Tibial nerve (tissue), 4 donors: ENCODE measurements around the gene ELAPOR1. TPM values are rescaled to one million over a fixed set of nuclear protein-coding genes. Genes with fewer than 3 reads are reported as not detected.
A peak's percentile ranks its signal among the peaks of the same experiment; 100 is the strongest.

ENCODE experiments used
- DNase-seq, 2 donors: peaks; one replicate each; pipeline ENCODE4 v3.0.0-alpha.2; 2019; ENCODE audit warnings: low spot score in 2 of 2
- H3K27ac ChIP-seq, 4 donors: fragments of 200-600 bp; sonication (generic) in 3 of 4; one replicate each; pipeline ENCODE4 v1.5.1; 2017 to 2019; ENCODE audit warnings: mild to moderate bottlenecking in 1 of 4
- H3K27me3 ChIP-seq, 2 donors: fragments of 200-600 bp; sonication (generic) in 1 of 2; one replicate each; pipeline versions ENCODE4 v1.5.1 to v1.6.0; 2017 to 2019
- H3K36me3 ChIP-seq, 3 donors: fragments of 200-600 bp; sonication (generic); one replicate each; pipeline ENCODE4 v1.5.1; 2018 to 2019
- H3K4me1 ChIP-seq, 4 donors: fragments of 200-600 bp; sonication (generic) in 3 of 4; one replicate each; pipeline ENCODE4 v1.5.1; 2017 to 2019
- H3K4me3 ChIP-seq, 4 donors: fragments of 200-600 bp; sonication (generic) in 3 of 4; one replicate each; pipeline ENCODE4 v1.5.1; 2017 to 2019; ENCODE audit warnings: mild to moderate bottlenecking in 1 of 4, moderate library complexity in 1 of 4
- H3K9me3 ChIP-seq, 4 donors: fragments of 200-600 bp; sonication (generic) in 3 of 4; one replicate each; pipeline ENCODE4 v1.5.1; 2017 to 2019
- EP300 ChIP-seq, 2 donors: sonication (generic); formaldehyde crosslinking; IDR thresholded peaks; one replicate each; pipeline ENCODE4 v1.6.1; 2017; ENCODE audit warnings: antibody characterized with exemption in 2 of 2, mild to moderate bottlenecking in 1 of 2
- POLR2A ChIP-seq, 2 donors: fragments of 450-650 bp; IDR thresholded peaks; one replicate each; pipeline ENCODE4 v1.6.1; 2017; ENCODE audit warnings: antibody characterized with exemption in 2 of 2, mild to moderate bottlenecking in 2 of 2, moderate library complexity in 2 of 2
- WGBS, 2 donors: methylation state at CpG; one replicate each; pipeline ENCODE4 v1.1.5; 2018; 5-methylcytosine and 5-hydroxymethylcytosine counted together
- total RNA-seq, 4 donors: library from RNA; depleted of rRNA; stranded (reverse); fragments of >200 nt; gene quantifications; one replicate each; pipeline ENCODE4 v1.1.0, GENCODE V29; 2016
- TF ChIP-seq, protein P1 (sequence below), 5 experiments: fragments of 200-600 bp in 3 of 5; fragments of 450-650 bp in 2 of 5; sonication (generic) in 3 of 5; IDR thresholded peaks; one replicate each; pipeline ENCODE4 v1.5.1; 2016 to 2019; ENCODE audit warnings: antibody characterized with exemption in 5 of 5, mild to moderate bottlenecking in 3 of 5, moderate library complexity in 2 of 5

ELAPOR1 gene
- total RNA-seq, 4 donors from 2014 or later: 0.20 to 0.90 (median 0.32) TPM

DNA sequence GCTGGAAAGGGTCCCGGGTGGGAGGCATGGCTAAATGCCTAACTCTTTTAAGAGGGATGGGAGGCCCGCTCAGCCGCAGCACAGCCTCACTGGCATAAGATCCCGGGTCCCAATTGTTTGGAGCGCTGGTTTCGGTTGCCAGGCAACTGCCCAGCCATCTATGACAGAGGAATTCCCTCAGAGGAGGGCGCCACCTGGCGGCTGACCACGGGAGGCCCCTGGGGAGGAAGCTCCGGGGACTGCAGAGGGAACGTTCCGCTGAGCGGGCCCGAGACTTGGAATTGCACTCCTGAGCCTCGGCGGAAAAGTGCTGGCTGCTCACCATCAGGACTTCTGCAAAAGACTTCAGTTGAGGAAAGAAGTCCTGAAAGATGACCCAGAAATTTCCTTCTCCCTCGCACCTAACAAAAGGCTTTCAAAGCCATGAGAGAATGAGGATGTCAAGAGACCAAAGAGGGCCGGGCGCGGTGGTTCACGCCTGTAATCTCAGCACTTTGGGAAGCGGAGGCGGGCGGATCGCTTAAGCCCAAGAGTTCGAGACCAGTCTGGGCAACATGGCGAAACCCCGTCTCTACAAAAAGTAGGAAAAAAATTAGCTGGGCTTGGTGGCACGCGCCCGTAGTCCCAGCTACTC lies 1.1 kb upstream of the ELAPOR1 start:
- Histone ChIP-seq H3K27ac (peak overlapping the region in 2 of 4 donors; percentile 18 to 65), H3K36me3 (no peaks in the 10 kb centered on the region), H3K4me1 (peaks cover 0 to 27% (median 16%) of the 10 kb centered on the region in 4 donors), H3K4me3 (peak overlapping the region in 3 of 4 donors; percentile 2 to 52 (median 33)), H3K27me3 (peaks cover 0 to 23% of the 10 kb centered on the region in 2 donors), H3K9me3 (no peaks in the 10 kb centered on the region)
- WGBS, 2 donors: 7 to 8% methylated on average over 31 of the region's 31 CpGs
- peak; percentile 87 to 95 for DNase-seq
- TF ChIP-seq POLR2A (IDR thresholded peaks at IDR 0.05) (no peak), EP300 (IDR thresholded peaks at IDR 0.05) (peak in 1 of 2 donors; percentile 61)
- TF ChIP-seq, protein P1, sequence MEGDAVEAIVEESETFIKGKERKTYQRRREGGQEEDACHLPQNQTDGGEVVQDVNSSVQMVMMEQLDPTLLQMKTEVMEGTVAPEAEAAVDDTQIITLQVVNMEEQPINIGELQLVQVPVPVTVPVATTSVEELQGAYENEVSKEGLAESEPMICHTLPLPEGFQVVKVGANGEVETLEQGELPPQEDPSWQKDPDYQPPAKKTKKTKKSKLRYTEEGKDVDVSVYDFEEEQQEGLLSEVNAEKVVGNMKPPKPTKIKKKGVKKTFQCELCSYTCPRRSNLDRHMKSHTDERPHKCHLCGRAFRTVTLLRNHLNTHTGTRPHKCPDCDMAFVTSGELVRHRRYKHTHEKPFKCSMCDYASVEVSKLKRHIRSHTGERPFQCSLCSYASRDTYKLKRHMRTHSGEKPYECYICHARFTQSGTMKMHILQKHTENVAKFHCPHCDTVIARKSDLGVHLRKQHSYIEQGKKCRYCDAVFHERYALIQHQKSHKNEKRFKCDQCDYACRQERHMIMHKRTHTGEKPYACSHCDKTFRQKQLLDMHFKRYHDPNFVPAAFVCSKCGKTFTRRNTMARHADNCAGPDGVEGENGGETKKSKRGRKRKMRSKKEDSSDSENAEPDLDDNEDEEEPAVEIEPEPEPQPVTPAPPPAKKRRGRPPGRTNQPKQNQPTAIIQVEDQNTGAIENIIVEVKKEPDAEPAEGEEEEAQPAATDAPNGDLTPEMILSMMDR (IDR thresholded peaks at IDR 0.05): peak; percentile 91 to 96 (median 95)

DNA sequence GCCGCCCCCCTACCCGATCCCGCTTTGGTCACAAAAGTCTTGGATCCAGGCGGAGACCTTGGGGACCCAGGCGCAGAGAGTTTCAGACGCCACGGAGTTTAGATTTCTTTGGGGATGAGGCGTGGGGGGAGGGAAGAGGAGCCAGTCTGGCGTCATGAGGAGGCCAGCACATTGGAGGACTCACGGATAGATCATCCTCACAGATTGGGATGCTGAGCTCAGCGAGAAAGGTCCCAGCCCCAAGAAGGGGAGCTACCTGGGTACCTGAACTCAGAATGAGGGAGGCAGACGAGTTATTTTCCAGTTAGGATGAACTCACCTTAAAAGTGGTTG lies 393 bp downstream of the ELAPOR1 start:
- 3 to 8% methylated on average over 10 to 11 of the region's 12 CpGs for WGBS, 2 donors

DNA sequence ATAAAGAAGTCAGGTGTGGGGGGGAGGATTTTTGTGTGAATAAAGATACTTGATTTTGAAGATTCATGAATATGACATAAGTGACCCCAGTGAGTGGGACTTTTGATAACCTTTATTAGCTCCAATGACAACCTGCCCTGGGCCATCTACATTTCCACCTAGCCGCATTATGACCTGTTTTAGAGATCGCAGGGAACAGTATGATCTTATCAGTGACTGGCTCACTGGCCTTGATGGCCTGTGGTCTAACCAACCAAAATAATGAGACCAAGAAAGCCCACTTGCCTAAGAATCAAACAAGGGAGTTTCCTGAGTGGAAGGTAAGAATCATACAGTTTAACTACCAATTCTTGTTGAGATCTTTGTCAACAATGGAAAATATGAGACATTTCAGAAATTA lies 1.8 kb downstream of the ELAPOR1 start:
- peaks cover 0 to 23% of the 10 kb centered on the region in 2 donors for H3K27me3 ChIP-seq
- no peaks in the 10 kb centered on the region for H3K36me3 ChIP-seq
- TF ChIP-seq, protein P1 (IDR thresholded peaks at IDR 0.05): no peak
- no peak for TF ChIP-seq POLR2A (IDR thresholded peaks at IDR 0.05)
- TF ChIP-seq EP300 (IDR thresholded peaks at IDR 0.05): no peak
- no peak overlapping the region for H3K27ac ChIP-seq
- H3K4me1 ChIP-seq: peaks cover 0 to 27% (median 16%) of the 10 kb centered on the region in 4 donors
- 90 to 98% methylated on average over 2 of the region's 2 CpGs for WGBS, 2 donors
- no peak overlapping the region for H3K4me3 ChIP-seq
- no peaks in the 10 kb centered on the region for H3K9me3 ChIP-seq
- DNase-seq: no peak

More for the DNA sequence above, 393 bp downstream of the ELAPOR1 start:
- no peak for TF ChIP-seq EP300 (IDR thresholded peaks at IDR 0.05)
- TF ChIP-seq POLR2A (IDR thresholded peaks at IDR 0.05): no peak
- TF ChIP-seq, protein P1 (IDR thresholded peaks at IDR 0.05): no peak
- Histone ChIP-seq H3K4me1 (peaks cover 0 to 27% (median 16%) of the 10 kb centered on the region in 4 donors), H3K27me3 (peaks cover 0 to 23% of the 10 kb centered on the region in 2 donors), H3K9me3 (no peaks in the 10 kb centered on the region), H3K4me3 (peak overlapping the region in 2 of 4 donors; percentile 33 to 52), H3K27ac (no peak overlapping the region), H3K36me3 (no peaks in the 10 kb centered on the region)
- no peak for DNase-seq

DNA sequence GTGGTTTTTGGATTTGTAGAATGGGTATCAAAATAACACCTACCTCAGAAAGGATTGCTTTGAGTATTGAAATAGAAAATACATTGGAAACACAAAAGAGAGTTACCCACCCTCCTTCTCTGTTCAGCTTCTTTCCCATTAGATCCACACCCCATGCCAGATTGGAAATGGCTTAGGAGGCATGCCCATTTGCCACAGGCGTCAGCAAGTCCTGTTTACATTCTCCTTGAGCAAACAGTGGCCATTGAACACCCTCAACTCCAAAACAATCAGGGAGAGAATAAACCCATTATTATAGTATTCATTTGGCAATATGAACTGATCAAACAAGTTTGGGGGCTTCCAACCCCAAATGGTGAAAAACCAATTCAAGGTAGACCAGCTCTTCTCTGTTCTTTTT lies 2.4 kb downstream of the ELAPOR1 start:
- no peak for TF ChIP-seq POLR2A (IDR thresholded peaks at IDR 0.05)
- no peak for TF ChIP-seq EP300 (IDR thresholded peaks at IDR 0.05)
- TF ChIP-seq, protein P1 (IDR thresholded peaks at IDR 0.05): no peak
- no peak for DNase-seq
- Histone ChIP-seq H3K4me1 (peaks cover 0 to 27% (median 16%) of the 10 kb centered on the region in 4 donors), H3K27me3 (peaks cover 0 to 23% of the 10 kb centered on the region in 2 donors), H3K9me3 (no peaks in the 10 kb centered on the region), H3K27ac (no peak overlapping the region), H3K36me3 (no peaks in the 10 kb centered on the region), H3K4me3 (no peak overlapping the region)
- WGBS, 2 donors: 62 to 67% methylated on average over 1 of the region's 1 CpG

DNA sequence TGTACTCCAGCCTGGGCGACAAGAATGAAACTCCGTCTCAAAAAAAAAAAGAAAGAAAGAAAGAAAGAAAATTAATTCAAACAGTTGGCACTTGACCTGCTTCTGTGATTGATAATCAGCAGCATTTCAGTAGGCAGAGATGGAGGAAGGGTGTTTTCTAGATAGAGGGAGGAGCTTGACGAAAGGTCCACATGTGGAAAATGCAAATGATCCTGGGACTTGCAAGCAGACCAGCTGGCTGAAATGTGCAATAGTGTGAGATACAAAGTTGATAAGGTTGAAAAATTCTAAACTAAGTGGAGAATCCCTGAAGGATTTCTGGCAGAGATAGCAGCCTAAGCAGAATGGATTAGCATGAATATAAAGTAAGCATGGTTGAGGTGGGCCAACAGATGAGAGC lies 4.2 kb downstream of the ELAPOR1 start:
- H3K36me3 ChIP-seq: no peaks in the 10 kb centered on the region
- 76 to 81% methylated on average over 3 of the region's 3 CpGs for WGBS, 2 donors
- no peak overlapping the region for H3K27ac ChIP-seq
- no peaks in the 10 kb centered on the region for H3K9me3 ChIP-seq
- peaks cover 0 to 16% (median 10%) of the 10 kb centered on the region in 4 donors for H3K4me1 ChIP-seq
- peaks cover 0 to 23% of the 10 kb centered on the region in 2 donors for H3K27me3 ChIP-seq
- TF ChIP-seq EP300 (IDR thresholded peaks at IDR 0.05) (no peak), POLR2A (IDR thresholded peaks at IDR 0.05) (no peak)
- TF ChIP-seq, protein P1 (IDR thresholded peaks at IDR 0.05): no peak
- no peak overlapping the region for H3K4me3 ChIP-seq
- DNase-seq: no peak
